Ishikawa (cell line): ENCODE measurements around the gene CNNM4.

Source experiments
- EGR1 ChIP-seq: IDR thresholded peaks from 2 replicates; pipeline ENCODE4 v1.6.1; 2012
- TAF1 ChIP-seq: IDR thresholded peaks from 2 replicates; pipeline ENCODE4 v1.6.1; 2012; ENCODE audit warnings: low read depth, mild to moderate bottlenecking
- TCF12 ChIP-seq: IDR thresholded peaks from 2 replicates; pipeline ENCODE4 v1.6.1; 2012; ENCODE audit warnings: low read depth
- TEAD4 ChIP-seq: IDR thresholded peaks from 2 replicates; pipeline ENCODE4 v1.6.1; 2012
- TF ChIP-seq, protein P1 (sequence below): IDR thresholded peaks from 2 replicates; pipeline ENCODE4 v1.6.1; 2012
- TF ChIP-seq, protein P2 (sequence below): IDR thresholded peaks from 2 replicates; pipeline ENCODE4 v1.6.1; 2012; ENCODE audit warnings: low read depth, mild to moderate bottlenecking

DNA sequence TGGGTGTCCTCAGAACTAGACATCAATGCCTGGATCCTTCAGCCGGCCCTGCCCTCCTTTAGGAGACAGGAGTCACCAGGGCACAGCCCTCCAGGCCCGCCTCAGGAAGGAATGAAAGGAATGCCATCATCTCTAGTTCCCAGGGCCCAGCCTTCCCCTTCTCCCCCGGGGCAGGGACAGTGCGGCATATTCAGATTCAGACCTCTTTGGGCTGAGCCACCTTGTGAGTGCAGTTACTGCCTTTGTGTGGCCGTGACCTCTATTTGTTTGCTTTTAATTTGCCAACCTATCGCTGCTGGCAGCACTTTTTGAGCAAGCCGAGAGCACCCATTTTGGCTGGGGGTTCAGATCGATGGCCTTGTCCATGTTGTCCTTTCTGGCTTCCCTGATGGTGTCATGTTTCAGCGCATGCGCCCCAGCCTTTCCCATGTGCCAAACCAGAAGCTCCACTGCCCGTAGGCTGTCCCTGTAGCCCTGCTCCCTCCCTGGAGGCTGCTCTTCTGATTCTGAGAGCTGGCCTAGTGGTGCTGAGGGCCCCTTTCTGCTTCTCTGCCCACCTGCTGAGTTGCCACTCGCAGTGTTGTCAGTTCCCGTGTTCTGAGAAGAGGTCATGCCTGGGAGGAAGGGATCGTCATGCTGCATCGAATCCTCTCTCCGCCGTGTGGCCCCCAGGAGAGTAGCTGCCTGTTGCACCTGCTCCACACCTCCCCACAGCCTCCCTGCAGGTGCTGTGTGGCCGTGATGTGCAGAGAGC is 72.2 kb downstream of the CNNM4 start:
- TF ChIP-seq, protein P1, sequence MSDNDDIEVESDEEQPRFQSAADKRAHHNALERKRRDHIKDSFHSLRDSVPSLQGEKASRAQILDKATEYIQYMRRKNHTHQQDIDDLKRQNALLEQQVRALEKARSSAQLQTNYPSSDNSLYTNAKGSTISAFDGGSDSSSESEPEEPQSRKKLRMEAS, result peak; percentile 48; the same call in 1 of the 2 replicates
- TF ChIP-seq, protein P2, sequence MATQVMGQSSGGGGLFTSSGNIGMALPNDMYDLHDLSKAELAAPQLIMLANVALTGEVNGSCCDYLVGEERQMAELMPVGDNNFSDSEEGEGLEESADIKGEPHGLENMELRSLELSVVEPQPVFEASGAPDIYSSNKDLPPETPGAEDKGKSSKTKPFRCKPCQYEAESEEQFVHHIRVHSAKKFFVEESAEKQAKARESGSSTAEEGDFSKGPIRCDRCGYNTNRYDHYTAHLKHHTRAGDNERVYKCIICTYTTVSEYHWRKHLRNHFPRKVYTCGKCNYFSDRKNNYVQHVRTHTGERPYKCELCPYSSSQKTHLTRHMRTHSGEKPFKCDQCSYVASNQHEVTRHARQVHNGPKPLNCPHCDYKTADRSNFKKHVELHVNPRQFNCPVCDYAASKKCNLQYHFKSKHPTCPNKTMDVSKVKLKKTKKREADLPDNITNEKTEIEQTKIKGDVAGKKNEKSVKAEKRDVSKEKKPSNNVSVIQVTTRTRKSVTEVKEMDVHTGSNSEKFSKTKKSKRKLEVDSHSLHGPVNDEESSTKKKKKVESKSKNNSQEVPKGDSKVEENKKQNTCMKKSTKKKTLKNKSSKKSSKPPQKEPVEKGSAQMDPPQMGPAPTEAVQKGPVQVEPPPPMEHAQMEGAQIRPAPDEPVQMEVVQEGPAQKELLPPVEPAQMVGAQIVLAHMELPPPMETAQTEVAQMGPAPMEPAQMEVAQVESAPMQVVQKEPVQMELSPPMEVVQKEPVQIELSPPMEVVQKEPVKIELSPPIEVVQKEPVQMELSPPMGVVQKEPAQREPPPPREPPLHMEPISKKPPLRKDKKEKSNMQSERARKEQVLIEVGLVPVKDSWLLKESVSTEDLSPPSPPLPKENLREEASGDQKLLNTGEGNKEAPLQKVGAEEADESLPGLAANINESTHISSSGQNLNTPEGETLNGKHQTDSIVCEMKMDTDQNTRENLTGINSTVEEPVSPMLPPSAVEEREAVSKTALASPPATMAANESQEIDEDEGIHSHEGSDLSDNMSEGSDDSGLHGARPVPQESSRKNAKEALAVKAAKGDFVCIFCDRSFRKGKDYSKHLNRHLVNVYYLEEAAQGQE, result no peak
- TF ChIP-seq EGR1 (no peak), TAF1 (no peak), TEAD4 (peak; percentile 88), TCF12 (0 out of 2 replicates have a peak, but pooled peaks have one; percentile 34)
